ENCODE results near the gene CBL.

GRCh38 chr11:119237515-119237914 is 31.4 kb downstream of the CBL start:
- TF ChIP-seq TAF1 (IDR thresholded peaks at IDR 0.05; ENCODE audit: low read depth, low read length) (no peak), POLR2A (IDR thresholded peaks at IDR 0.05; ENCODE audit: low read depth, low read length) (no peak), SPI1 (IDR thresholded peaks at IDR 0.05; ENCODE audit: low read depth, low read length) (no peak), POLR2AphosphoS5 (IDR thresholded peaks at IDR 0.05; ENCODE audit: low read depth, low read length) (no peak), PAX5 (IDR thresholded peaks at IDR 0.05; ENCODE audit: insufficient read depth, low read length, severe bottlenecking) (no peak), POU2F2 (IDR thresholded peaks at IDR 0.05; ENCODE audit: low read depth, low read length) (no peak)

Measured in GM12891 (cell line).